Transverse colon (tissue), 4 donors: ENCODE measurements around the gene NAP1L4. TPM values are rescaled to one million over a fixed set of nuclear protein-coding genes. Genes with fewer than 3 reads are reported as not detected.

ENCODE experiments used
- DNase-seq: peaks from one replicate; pipeline ENCODE4 v3.0.0-alpha.2; 2019
- H3K27ac ChIP-seq, 4 donors: fragments of 200-600 bp; sonication (generic); 2 replicates each; pipeline ENCODE4 v1.5.1; 2016 to 2018; ENCODE audit warnings: inconsistent platforms in 4 of 4
- H3K27me3 ChIP-seq: fragments of 200-600 bp; sonication (generic); 2 replicates; pipeline ENCODE4 v1.5.1; 2017; ENCODE audit warnings: inconsistent platforms
- H3K36me3 ChIP-seq, 4 donors: fragments of 200-600 bp; sonication (generic); 2 replicates each; pipeline ENCODE4 v1.5.1; 2017 to 2019; ENCODE audit warnings: inconsistent platforms in 4 of 4
- H3K4me1 ChIP-seq, 4 donors: fragments of 200-600 bp; sonication (generic); 2 replicates each; pipeline ENCODE4 v1.5.1; 2017 to 2020; ENCODE audit warnings: inconsistent platforms in 4 of 4
- H3K4me3 ChIP-seq, 4 donors: fragments of 200-600 bp; sonication (generic); 1 replicate in 1 of 4; 2 replicates in 3 of 4; pipeline versions ENCODE4 v1.5.1 to v1.6.1; 2017 to 2019; ENCODE audit warnings: inconsistent platforms in 4 of 4
- H3K9me3 ChIP-seq, 2 donors: fragments of 200-600 bp; sonication (generic); 2 replicates each; pipeline ENCODE4 v1.5.1; 2017 to 2019; ENCODE audit warnings: inconsistent platforms in 2 of 2
- EP300 ChIP-seq: sonication (generic); formaldehyde crosslinking; IDR thresholded peaks from one replicate; pipeline ENCODE4 v1.6.1; 2017; ENCODE audit warnings: antibody characterized with exemption, low read depth
- POLR2A ChIP-seq: fragments of 450-650 bp; IDR thresholded peaks from one replicate; pipeline ENCODE4 v1.6.1; 2016; ENCODE audit warnings: antibody characterized with exemption, mild to moderate bottlenecking, moderate library complexity
- POLR2AphosphoS5 ChIP-seq, 3 donors: sonication (generic); formaldehyde crosslinking; IDR thresholded peaks; one replicate each; pipeline ENCODE4 v1.6.1; 2016; ENCODE audit warnings: antibody characterized with exemption in 3 of 3
- WGBS, 2 donors: methylation state at CpG; one replicate each; pipeline ENCODE4 v1.1.5; 2018; ENCODE audit warnings: low coverage in 1 of 2; 5-methylcytosine and 5-hydroxymethylcytosine counted together
- in situ Hi-C, 4 donors: fragments of 200-750 bp; cut with MboI; loops; one replicate each; pipeline versions ENCODE4 v1.15.0 to v1.15.1; 2017; ENCODE audit warnings: low sequenced_read_pairs in 3 of 4, low pct_ligation_motif_present in 1 of 4, low pct_unique_long_range_greater_than_20kb in 1 of 4
- intact Hi-C: fragments of 100-400 bp; cut with DNase I; formaldehyde crosslinking; loops from one replicate; pipeline ENCODE4 v1.15.1; 2023; ENCODE audit warnings: low total_unique reads
- total RNA-seq, 4 donors: library from RNA; depleted of rRNA; stranded (reverse); fragments of >200 nt; gene quantifications; one replicate each; pipeline ENCODE4 v1.1.0, GENCODE V29; 2016
- TF ChIP-seq, protein P1 (sequence below), 5 experiments: fragments of 200-600 bp in 3 of 5; fragments of 450-650 bp in 2 of 5; sonication (generic) in 3 of 5; IDR thresholded peaks; 1 replicate in 2 of 5; 2 replicates in 3 of 5; pipeline ENCODE4 v1.5.1; 2016 to 2017; ENCODE audit warnings: antibody characterized with exemption in 5 of 5, inconsistent platforms in 3 of 5, mild to moderate bottlenecking in 2 of 5, moderate library complexity in 1 of 5

Gene NAP1L4
- total RNA-seq, 4 donors from 2014 or later = 63.6 to 140 (median 111) TPM

DNA sequence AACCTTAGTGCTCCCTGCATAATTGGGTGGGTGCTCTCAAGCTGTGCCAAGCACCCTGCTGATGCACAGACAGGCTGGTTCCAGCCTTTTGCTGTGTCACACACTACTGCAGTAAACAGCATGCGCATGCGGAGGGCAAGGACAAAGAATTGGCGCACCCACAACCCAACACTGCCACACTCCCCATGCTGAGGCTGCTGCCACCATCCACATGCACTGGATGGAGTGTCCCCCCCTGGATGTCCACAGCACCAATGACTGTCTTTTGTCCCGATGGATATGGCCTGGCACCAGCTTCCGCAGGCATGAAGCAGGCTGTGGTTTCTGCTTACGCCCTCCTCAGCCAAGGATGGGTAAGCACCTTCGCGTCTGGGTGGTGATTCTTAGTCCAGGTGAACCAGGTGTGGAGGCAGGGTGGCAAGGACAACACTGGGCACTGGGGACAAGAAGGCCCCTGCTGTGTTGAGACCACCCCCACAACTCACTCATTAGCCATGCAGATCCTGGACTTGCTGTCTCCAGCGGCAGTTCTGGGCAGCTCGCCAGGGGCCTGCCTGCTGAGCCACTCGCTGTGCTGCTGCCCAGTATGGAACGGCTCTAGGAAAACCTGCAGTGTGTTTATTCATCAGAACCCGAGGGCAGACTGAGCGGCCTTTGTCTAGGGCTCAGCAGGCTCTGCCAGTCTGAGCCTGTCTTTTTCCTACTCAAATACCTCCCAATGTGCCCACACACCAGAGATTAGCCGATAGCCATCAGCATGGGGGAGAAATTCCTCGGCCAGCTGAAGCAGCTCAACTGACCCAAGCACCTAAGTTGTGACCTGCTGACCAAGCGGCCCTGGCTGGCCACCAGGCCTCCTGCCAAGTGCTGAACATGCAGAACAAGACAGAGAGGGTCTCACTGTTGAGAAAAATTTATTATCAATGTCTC lies 8.2 kb upstream of the NAP1L4 start:
- in situ Hi-C loops (no loop called here), intact Hi-C loops (no loop called here)
- 60% methylated on average over 15 of the region's 17 CpGs; no CpG with 5 or more reads in 1 of the 2 donors for WGBS, 2 donors
- peak; percentile 61 for DNase-seq
- Histone ChIP-seq H3K27me3 (no peaks in the 10 kb centered on the region), H3K4me3 (no peak overlapping the region), H3K27ac (peak overlapping the region; percentile 24 to 64 (median 54)), H3K9me3 (no peaks in the 10 kb centered on the region), H3K36me3 (peaks cover 0 to 18% (median 7%) of the 10 kb centered on the region in 4 donors), H3K4me1 (peaks cover 0 to 30% (median 6%) of the 10 kb centered on the region in 4 donors)
- no peak for TF ChIP-seq EP300
- TF ChIP-seq POLR2A = no peak
- TF ChIP-seq, protein P1, sequence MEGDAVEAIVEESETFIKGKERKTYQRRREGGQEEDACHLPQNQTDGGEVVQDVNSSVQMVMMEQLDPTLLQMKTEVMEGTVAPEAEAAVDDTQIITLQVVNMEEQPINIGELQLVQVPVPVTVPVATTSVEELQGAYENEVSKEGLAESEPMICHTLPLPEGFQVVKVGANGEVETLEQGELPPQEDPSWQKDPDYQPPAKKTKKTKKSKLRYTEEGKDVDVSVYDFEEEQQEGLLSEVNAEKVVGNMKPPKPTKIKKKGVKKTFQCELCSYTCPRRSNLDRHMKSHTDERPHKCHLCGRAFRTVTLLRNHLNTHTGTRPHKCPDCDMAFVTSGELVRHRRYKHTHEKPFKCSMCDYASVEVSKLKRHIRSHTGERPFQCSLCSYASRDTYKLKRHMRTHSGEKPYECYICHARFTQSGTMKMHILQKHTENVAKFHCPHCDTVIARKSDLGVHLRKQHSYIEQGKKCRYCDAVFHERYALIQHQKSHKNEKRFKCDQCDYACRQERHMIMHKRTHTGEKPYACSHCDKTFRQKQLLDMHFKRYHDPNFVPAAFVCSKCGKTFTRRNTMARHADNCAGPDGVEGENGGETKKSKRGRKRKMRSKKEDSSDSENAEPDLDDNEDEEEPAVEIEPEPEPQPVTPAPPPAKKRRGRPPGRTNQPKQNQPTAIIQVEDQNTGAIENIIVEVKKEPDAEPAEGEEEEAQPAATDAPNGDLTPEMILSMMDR (IDR thresholded peaks at IDR 0.05) = no peak
- TF ChIP-seq POLR2AphosphoS5 (IDR thresholded peaks at IDR 0.05) = no peak

DNA sequence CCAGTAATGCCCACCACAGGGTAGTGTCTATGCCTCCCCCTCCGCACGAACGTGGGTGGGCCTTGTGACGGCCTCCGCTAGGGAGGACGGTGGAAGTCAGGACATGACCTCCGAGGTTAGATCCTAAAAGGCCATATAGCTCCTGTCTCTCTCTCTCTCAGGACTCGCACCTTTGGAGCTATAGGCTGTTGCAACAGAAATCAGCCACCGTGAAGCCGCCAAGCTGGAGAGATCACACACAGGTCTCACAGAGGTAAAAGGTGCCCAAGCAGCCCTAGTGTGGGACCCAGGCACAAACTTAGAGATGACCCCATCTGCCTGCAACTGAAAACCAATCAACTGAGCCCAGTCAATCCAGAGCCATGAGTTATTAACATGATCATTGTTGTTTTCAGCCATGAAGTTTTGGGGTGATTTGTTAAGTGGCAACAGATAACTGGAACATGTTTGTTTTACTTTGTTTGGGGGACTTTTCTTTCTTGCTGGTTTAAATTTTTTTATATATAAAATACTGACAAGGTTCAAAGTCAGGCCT lies 7.4 kb upstream of the NAP1L4 start:
- Histone ChIP-seq H3K27ac (no peak overlapping the region), H3K4me3 (no peak overlapping the region), H3K9me3 (no peaks in the 10 kb centered on the region), H3K27me3 (no peaks in the 10 kb centered on the region), H3K36me3 (peaks cover 0 to 16% (median 6%) of the 10 kb centered on the region in 4 donors), H3K4me1 (peaks cover 0 to 30% (median 6%) of the 10 kb centered on the region in 4 donors)
- TF ChIP-seq EP300 (no peak), POLR2A (no peak), POLR2AphosphoS5 (IDR thresholded peaks at IDR 0.05) (no peak)
- TF ChIP-seq, protein P1 (IDR thresholded peaks at IDR 0.05) = no peak
- intact Hi-C loops = no loop called here
- DNase-seq = no peak
- WGBS, 2 donors = 84% methylated on average over 10 of the region's 10 CpGs; no CpG with 5 or more reads in 1 of the 2 donors
- in situ Hi-C loops = loop anchor here in 1 of 4 donors (10.0 kb wide), 1 partner anchor 55 kb away; the partner anchor contains the start of gene CARS1

DNA sequence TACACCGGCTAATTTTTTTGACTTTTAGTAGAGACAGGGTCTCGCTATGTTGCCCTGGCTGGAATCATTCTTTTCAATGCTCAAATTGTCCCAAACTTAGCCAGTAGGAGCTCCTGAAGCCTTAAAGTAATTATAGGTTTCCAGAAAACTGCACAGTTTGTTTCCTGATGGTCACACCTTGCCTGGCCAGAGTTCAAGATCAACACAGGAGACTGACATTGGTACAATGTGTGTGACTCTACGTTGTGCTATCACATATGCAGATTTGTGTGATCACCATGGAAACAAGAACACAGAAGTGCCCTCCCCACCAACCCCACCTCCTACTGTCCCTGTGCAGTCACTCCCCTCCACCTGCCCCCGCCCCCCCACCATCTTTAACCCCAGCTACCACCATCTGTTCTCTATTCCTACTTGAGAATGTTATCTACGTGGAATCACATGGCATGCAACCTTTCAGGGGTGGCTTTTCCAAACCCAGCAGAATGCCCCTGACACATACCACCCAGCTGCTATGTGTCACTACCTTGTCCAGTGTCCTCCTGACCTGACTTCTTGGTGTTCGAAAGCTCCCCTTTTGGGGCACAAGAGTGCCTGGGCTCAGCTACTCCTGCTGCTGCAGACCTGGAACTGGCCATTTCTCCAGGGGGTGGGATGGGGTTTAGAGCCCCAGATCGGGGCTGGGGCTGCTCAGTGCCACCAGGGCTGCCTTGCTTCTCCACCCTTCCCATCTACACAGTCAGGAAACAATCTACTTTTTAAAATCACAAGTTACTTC lies 6.1 kb upstream of the NAP1L4 start:
- Histone ChIP-seq H3K4me1 (peaks cover 0 to 30% (median 6%) of the 10 kb centered on the region in 4 donors), H3K27ac (peak overlapping the region in 2 of 4 donors; percentile 59 to 64), H3K4me3 (no peak overlapping the region), H3K27me3 (no peaks in the 10 kb centered on the region), H3K9me3 (no peaks in the 10 kb centered on the region), H3K36me3 (peaks cover 0 to 11% (median 5%) of the 10 kb centered on the region in 4 donors)
- TF ChIP-seq POLR2AphosphoS5 (IDR thresholded peaks at IDR 0.05) (no peak), POLR2A (no peak), EP300 (no peak)
- TF ChIP-seq, protein P1 (IDR thresholded peaks at IDR 0.05) = peak in 1 of 5 experiments; percentile 9
- intact Hi-C loops (no loop called here), in situ Hi-C loops (loop anchor here in 1 of 4 donors (10.0 kb wide), 1 partner anchor 57 kb away; the partner anchor contains the start of gene CARS1)
- 57 to 75% methylated on average over 2 to 6 of the region's 7 CpGs for WGBS, 2 donors
- DNase-seq = peak; percentile 42
